A549 (cell line): Measurements from ENCODE around the gene SRMS.

Experiments
- JUN ChIP-seq, 2 experiments: fragments of >200 bp; sonication (Bioruptor Twin); formaldehyde crosslinking; IDR thresholded peaks; 2 replicates in 1 of 2; 3 replicates in 1 of 2; pipeline ENCODE4 v1.6.1; 2016 to 2017
- POLR2A ChIP-seq: IDR thresholded peaks from 2 replicates; pipeline ENCODE4 v1.6.1; 2012; ENCODE audit warnings: mild to moderate bottlenecking, low read length
- TF ChIP-seq, protein P1 (sequence below): fragments of >200 bp; sonication (Bioruptor Twin); formaldehyde crosslinking; IDR thresholded peaks from 3 replicates; pipeline ENCODE4 v1.5.1; 2016

DNA sequence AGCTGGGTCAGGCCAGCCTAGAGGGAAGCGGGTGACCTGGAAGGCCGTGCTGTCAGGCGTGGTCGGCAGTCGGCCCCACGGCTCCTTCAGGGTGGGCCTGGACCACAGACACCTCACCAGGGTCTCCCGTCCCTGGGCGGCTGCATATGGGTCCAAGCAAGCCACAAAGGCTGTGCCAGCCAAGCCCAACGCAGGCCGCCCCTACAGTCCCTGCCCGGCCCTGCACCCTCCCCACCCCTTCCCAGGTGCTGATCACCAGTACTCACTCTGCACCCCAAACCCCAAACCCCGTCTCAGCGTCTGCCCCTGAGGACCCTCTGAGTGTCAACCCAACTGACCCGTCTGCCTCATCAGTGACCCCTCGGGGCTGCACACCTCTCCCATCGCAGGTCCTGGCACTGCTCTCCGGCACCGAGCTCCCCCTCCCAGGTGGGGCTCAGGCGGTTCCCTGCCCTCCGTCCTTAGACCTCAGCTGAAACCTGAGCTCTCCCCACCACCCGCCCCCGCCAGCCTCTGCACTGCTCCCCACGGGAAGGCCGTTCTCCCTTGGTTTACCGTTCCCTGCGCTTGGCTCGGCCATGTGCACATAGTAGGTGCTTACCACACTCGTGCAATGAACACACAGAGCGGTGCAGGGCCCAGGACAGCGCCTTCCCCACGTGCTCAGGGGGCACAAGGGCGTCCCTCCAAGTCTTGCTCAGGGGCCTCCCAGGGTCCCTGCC lies 28.4 kb downstream of the SRMS start:
- TF ChIP-seq JUN (IDR thresholded peaks at IDR 0.05), result no peak
- TF ChIP-seq, protein P1, sequence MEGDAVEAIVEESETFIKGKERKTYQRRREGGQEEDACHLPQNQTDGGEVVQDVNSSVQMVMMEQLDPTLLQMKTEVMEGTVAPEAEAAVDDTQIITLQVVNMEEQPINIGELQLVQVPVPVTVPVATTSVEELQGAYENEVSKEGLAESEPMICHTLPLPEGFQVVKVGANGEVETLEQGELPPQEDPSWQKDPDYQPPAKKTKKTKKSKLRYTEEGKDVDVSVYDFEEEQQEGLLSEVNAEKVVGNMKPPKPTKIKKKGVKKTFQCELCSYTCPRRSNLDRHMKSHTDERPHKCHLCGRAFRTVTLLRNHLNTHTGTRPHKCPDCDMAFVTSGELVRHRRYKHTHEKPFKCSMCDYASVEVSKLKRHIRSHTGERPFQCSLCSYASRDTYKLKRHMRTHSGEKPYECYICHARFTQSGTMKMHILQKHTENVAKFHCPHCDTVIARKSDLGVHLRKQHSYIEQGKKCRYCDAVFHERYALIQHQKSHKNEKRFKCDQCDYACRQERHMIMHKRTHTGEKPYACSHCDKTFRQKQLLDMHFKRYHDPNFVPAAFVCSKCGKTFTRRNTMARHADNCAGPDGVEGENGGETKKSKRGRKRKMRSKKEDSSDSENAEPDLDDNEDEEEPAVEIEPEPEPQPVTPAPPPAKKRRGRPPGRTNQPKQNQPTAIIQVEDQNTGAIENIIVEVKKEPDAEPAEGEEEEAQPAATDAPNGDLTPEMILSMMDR, result no peak
- TF ChIP-seq POLR2A, result no peak
